Astrocyte of the spinal cord (primary cell): ENCODE data around the gene CIROP.

ENCODE experiments used
- DNase-seq: peaks from one replicate; pipeline ENCODE4 v3.0.0; 2011; ENCODE audit warnings: low read depth, low spot score
- H3K4me3 ChIP-seq: 2 replicates; pipeline ENCODE4 v1.5.1; 2011; ENCODE audit warnings: low read depth, mild to moderate bottlenecking, low read length, moderate library complexity
- in situ Hi-C: cut with HindIII; loops from 2 replicates; pipeline ENCODE4 v1.10.0; 2017; ENCODE audit warnings: low sequenced_read_pairs
- TF ChIP-seq, protein P1 (sequence below): IDR thresholded peaks from 2 replicates; pipeline ENCODE4 v1.5.1; 2012; ENCODE audit warnings: low read depth, mild to moderate bottlenecking, low read length, inconsistent platforms

CIROP gene, protein sequence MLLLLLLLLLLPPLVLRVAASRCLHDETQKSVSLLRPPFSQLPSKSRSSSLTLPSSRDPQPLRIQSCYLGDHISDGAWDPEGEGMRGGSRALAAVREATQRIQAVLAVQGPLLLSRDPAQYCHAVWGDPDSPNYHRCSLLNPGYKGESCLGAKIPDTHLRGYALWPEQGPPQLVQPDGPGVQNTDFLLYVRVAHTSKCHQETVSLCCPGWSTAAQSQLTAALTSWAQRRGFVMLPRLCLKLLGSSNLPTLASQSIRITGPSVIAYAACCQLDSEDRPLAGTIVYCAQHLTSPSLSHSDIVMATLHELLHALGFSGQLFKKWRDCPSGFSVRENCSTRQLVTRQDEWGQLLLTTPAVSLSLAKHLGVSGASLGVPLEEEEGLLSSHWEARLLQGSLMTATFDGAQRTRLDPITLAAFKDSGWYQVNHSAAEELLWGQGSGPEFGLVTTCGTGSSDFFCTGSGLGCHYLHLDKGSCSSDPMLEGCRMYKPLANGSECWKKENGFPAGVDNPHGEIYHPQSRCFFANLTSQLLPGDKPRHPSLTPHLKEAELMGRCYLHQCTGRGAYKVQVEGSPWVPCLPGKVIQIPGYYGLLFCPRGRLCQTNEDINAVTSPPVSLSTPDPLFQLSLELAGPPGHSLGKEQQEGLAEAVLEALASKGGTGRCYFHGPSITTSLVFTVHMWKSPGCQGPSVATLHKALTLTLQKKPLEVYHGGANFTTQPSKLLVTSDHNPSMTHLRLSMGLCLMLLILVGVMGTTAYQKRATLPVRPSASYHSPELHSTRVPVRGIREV

GRCh38 chr14:23104591-23105347, at the start of gene CIROP:
Gene CIROP (minus strand): TSS chr14:23104989. CDS start chr14:23104920, 69 bp downstream.
- no peak within 1 kb of the TSS for H3K4me3 ChIP-seq
- DNase-seq, result no peak
- TF ChIP-seq, protein P1, sequence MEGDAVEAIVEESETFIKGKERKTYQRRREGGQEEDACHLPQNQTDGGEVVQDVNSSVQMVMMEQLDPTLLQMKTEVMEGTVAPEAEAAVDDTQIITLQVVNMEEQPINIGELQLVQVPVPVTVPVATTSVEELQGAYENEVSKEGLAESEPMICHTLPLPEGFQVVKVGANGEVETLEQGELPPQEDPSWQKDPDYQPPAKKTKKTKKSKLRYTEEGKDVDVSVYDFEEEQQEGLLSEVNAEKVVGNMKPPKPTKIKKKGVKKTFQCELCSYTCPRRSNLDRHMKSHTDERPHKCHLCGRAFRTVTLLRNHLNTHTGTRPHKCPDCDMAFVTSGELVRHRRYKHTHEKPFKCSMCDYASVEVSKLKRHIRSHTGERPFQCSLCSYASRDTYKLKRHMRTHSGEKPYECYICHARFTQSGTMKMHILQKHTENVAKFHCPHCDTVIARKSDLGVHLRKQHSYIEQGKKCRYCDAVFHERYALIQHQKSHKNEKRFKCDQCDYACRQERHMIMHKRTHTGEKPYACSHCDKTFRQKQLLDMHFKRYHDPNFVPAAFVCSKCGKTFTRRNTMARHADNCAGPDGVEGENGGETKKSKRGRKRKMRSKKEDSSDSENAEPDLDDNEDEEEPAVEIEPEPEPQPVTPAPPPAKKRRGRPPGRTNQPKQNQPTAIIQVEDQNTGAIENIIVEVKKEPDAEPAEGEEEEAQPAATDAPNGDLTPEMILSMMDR, result no peak
- in situ Hi-C loops, result no loop called here

- H3K4me3 ChIP-seq, result no peak overlapping the region
- TF ChIP-seq, protein P1, result no peak
- in situ Hi-C loops, result no loop called here
- no peak for DNase-seq
These were observed 49.3 kb upstream of the CIROP start for GRCh38 chr14:23153851-23154796.

- DNase-seq, result no peak
- TF ChIP-seq, protein P1, result no peak
- in situ Hi-C loops, result no loop called here
- no peak overlapping the region for H3K4me3 ChIP-seq
These were observed 46.6 kb upstream of the CIROP start for GRCh38 chr14:23151342-23151741.

DNA sequence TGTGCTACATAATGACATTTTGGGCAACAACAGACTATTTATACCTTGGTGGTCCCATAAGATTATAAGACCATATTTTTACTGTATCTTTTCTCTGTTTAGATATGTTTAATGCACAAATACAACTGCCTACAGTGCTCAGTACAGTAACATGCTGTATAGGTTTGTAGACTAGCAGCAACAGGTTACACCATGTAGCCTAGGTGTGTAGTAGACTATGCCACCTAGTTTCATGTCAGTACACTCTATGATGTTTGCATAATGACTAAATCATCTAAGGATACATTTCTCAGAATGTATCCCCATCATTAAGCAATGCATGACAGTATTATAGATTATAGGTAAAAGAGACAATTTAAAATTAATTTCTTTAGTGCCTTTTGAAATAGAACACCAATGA, 45.0 kb upstream of the CIROP start:
- no peak for DNase-seq
- no peak overlapping the region for H3K4me3 ChIP-seq
- in situ Hi-C loops, result no loop called here
- TF ChIP-seq, protein P1, result no peak

- TF ChIP-seq, protein P1, result no peak
- no peak overlapping the region for H3K4me3 ChIP-seq
- DNase-seq, result no peak
- in situ Hi-C loops, result no loop called here
These were observed 43.9 kb upstream of the CIROP start for GRCh38 chr14:23148591-23149249.
